ENCODE measurements around the gene DCAF11. TPM values are rescaled to one million over a fixed set of nuclear protein-coding genes. Genes with fewer than 3 reads are reported as not detected.
A peak's percentile ranks its signal among the peaks of the same experiment; 100 is the strongest.

The DCAF11 gene
- total and polyA plus RNA-seq, 2 of the 13 experiments (the other 11 are each of a cell fraction or from before 2014, with no cell fraction given) = 150 to 257 TPM

DNA sequence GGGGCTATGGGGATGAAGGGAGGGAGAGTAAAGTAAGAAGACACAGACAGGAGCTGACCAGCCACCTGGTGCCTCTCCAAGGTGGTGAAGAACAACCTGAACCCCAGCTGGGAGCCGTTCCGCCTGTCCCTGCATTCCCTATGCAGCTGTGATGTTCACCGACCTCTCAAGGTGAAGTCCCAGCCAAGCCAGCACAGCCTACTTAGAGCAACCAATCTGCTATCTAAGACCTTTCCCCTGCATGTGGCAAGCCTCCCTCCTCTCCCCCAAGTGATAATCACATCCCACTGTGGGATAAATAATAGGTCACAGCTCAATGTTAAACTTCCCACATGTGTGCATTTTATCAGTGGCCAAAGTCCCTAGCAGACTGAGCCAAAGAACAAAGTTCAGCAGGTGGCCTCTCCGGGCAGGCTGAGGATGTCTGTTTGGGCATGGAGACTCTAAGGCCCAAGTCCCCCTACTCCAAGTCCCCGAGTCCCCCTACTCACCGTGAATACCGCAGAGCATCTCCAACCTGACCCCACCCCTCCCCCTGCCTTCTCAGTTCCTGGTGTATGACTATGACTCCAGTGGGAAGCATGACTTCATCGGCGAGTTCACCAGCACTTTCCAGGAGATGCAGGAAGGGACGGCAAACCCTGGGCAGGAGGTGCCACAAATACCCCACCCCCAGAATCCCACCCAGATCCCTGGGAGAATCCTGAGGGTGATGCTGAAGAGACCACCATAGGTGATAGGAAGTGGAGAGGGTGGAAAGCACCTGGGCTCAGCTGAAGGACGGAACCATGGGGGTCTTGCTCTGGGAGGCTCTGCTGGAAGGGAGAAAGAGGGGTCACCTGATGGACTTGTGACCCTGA is 39.7 kb upstream of the DCAF11 start (continued):
- TF ChIP-seq, protein P1, sequence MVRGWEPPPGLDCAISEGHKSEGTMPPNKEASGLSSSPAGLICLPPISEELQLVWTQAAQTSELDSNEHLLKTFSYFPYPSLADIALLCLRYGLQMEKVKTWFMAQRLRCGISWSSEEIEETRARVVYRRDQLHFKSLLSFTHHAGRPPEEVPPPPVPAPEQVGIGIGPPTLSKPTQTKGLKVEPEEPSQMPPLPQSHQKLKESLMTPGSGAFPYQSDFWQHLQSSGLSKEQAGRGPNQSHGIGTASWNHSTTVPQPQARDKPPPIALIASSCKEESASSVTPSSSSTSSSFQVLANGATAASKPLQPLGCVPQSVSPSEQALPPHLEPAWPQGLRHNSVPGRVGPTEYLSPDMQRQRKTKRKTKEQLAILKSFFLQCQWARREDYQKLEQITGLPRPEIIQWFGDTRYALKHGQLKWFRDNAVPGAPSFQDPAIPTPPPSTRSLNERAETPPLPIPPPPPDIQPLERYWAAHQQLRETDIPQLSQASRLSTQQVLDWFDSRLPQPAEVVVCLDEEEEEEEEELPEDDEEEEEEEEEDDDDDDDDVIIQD (CRISPR knock-in tag; IDR thresholded peaks at IDR 0.05; ENCODE audit: low read depth) = no peak
- TF ChIP-seq HES4 (CRISPR knock-in tag; IDR thresholded peaks at IDR 0.05; ENCODE audit: borderline replicate concordance) = peak; percentile 62
- TF ChIP-seq, protein P2, sequence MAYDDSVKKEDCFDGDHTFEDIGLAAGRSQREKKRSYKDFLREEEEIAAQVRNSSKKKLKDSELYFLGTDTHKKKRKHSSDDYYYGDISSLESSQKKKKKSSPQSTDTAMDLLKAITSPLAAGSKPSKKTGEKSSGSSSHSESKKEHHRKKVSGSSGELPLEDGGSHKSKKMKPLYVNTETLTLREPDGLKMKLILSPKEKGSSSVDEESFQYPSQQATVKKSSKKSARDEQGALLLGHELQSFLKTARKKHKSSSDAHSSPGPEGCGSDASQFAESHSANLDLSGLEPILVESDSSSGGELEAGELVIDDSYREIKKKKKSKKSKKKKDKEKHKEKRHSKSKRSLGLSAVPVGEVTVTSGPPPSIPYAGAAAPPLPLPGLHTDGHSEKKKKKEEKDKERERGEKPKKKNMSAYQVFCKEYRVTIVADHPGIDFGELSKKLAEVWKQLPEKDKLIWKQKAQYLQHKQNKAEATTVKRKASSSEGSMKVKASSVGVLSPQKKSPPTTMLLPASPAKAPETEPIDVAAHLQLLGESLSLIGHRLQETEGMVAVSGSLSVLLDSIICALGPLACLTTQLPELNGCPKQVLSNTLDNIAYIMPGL (CRISPR knock-in tag; IDR thresholded peaks at IDR 0.05; ENCODE audit: borderline replicate concordance in 1 of 2, low read depth in 1 of 2) = 0 out of 4 replicates have a peak, but pooled peaks of 1 of the 2 experiments have one; percentile 24
- TF ChIP-seq, protein P3, sequence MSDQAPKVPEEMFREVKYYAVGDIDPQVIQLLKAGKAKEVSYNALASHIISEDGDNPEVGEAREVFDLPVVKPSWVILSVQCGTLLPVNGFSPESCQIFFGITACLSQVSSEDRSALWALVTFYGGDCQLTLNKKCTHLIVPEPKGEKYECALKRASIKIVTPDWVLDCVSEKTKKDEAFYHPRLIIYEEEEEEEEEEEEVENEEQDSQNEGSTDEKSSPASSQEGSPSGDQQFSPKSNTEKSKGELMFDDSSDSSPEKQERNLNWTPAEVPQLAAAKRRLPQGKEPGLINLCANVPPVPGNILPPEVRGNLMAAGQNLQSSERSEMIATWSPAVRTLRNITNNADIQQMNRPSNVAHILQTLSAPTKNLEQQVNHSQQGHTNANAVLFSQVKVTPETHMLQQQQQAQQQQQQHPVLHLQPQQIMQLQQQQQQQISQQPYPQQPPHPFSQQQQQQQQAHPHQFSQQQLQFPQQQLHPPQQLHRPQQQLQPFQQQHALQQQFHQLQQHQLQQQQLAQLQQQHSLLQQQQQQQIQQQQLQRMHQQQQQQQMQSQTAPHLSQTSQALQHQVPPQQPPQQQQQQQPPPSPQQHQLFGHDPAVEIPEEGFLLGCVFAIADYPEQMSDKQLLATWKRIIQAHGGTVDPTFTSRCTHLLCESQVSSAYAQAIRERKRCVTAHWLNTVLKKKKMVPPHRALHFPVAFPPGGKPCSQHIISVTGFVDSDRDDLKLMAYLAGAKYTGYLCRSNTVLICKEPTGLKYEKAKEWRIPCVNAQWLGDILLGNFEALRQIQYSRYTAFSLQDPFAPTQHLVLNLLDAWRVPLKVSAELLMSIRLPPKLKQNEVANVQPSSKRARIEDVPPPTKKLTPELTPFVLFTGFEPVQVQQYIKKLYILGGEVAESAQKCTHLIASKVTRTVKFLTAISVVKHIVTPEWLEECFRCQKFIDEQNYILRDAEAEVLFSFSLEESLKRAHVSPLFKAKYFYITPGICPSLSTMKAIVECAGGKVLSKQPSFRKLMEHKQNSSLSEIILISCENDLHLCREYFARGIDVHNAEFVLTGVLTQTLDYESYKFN (CRISPR knock-in tag; conservative IDR thresholded peaks at IDR 0.05) = peak; percentile 50
- TF ChIP-seq JUN (CRISPR knock-in tag; IDR thresholded peaks at IDR 0.05) = 0 out of 2 replicates have a peak, but pooled peaks have one; percentile 34
- TF ChIP-seq ZMYM2 (CRISPR knock-in tag; IDR thresholded peaks at IDR 0.05) = 0 out of 2 replicates have a peak, but pooled peaks have one; percentile 39
- 0 out of 2 replicates have a peak, but pooled peaks have one; percentile 32 for TF ChIP-seq RFXAP (CRISPR knock-in tag; IDR thresholded peaks at IDR 0.05; ENCODE audit: borderline replicate concordance)
- peak; percentile 20; the same call in 1 of the 2 replicates for TF ChIP-seq HOXA3 (CRISPR knock-in tag; IDR thresholded peaks at IDR 0.05)
- TF ChIP-seq, protein P4, sequence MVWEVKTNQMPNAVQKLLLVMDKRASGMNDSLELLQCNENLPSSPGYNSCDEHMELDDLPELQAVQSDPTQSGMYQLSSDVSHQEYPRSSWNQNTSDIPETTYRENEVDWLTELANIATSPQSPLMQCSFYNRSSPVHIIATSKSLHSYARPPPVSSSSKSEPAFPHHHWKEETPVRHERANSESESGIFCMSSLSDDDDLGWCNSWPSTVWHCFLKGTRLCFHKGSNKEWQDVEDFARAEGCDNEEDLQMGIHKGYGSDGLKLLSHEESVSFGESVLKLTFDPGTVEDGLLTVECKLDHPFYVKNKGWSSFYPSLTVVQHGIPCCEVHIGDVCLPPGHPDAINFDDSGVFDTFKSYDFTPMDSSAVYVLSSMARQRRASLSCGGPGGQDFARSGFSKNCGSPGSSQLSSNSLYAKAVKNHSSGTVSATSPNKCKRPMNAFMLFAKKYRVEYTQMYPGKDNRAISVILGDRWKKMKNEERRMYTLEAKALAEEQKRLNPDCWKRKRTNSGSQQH (CRISPR knock-in tag; IDR thresholded peaks at IDR 0.05; ENCODE audit: low read depth) = 0 out of 2 replicates have a peak, but pooled peaks have one; percentile 35
- TF ChIP-seq, protein P5, sequence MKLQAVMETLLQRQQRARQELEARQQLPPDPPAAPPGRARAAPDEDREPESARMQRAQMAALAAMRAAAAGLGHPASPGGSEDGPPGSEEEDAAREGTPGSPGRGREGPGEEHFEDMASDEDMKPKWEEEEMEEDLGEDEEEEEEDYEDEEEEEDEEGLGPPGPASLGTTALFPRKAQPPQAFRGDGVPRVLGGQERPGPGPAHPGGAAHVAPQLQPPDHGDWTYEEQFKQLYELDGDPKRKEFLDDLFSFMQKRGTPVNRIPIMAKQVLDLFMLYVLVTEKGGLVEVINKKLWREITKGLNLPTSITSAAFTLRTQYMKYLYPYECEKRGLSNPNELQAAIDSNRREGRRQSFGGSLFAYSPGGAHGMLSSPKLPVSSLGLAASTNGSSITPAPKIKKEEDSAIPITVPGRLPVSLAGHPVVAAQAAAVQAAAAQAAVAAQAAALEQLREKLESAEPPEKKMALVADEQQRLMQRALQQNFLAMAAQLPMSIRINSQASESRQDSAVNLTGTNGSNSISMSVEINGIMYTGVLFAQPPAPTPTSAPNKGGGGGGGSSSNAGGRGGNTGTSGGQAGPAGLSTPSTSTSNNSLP (IDR thresholded peaks at IDR 0.05; ENCODE audit: low read depth, low read length) = peak; percentile 46; the same call in 1 of the 2 replicates
- TF ChIP-seq ZNF619 (CRISPR knock-in tag; IDR thresholded peaks at IDR 0.05) = peak; percentile 15; the same call in 1 of the 2 replicates
- 0 out of 2 replicates have a peak, but pooled peaks have one; percentile 43 for TF ChIP-seq HDAC1 (CRISPR knock-in tag; IDR thresholded peaks at IDR 0.05)
- no peak for TF ChIP-seq ZFAT (CRISPR knock-in tag; conservative IDR thresholded peaks at IDR 0.05)
- TF ChIP-seq ZBTB7A (CRISPR knock-in tag; IDR thresholded peaks at IDR 0.05) = no peak
- 0 out of 2 replicates have a peak, but pooled peaks have one; percentile 29 for TF ChIP-seq PHF8 (CRISPR knock-in tag; IDR thresholded peaks at IDR 0.05)
- peak; percentile 89; the same call in 1 of the 2 replicates for TF ChIP-seq ZFP90 (CRISPR knock-in tag; IDR thresholded peaks at IDR 0.05; ENCODE audit: borderline replicate concordance)
